ENCODE data around the gene LGI4.

LGI4 gene

GRCh38 chr19:35177377-35178274 lies 42.8 kb upstream of the LGI4 start:
- ATAC-seq = no peak
- TF ChIP-seq SNAI2 (CRISPR knock-in tag; IDR thresholded peaks at IDR 0.05) = no peak
- TF ChIP-seq ISL1 (CRISPR knock-in tag; IDR thresholded peaks at IDR 0.05) = no peak
- no peak for TF ChIP-seq CSDC2 (CRISPR knock-in tag; IDR thresholded peaks at IDR 0.05)
- no peak for TF ChIP-seq ZNF70 (CRISPR knock-in tag; IDR thresholded peaks at IDR 0.05)
- no peak for TF ChIP-seq OSR1 (CRISPR knock-in tag; IDR thresholded peaks at IDR 0.05)
- no peak for TF ChIP-seq ZFP30 (CRISPR knock-in tag; IDR thresholded peaks at IDR 0.05)
- no peak for TF ChIP-seq RARB (CRISPR knock-in tag; IDR thresholded peaks at IDR 0.05)
- no peak for TF ChIP-seq ZFP3 (CRISPR knock-in tag; IDR thresholded peaks at IDR 0.05)
- no peak for TF ChIP-seq ZC3H10 (CRISPR knock-in tag; IDR thresholded peaks at IDR 0.05)
- TF ChIP-seq PPARA (CRISPR knock-in tag; IDR thresholded peaks at IDR 0.05; ENCODE audit: borderline replicate concordance) = no peak
- no peak for TF ChIP-seq CSRNP3 (CRISPR knock-in tag; IDR thresholded peaks at IDR 0.05)
- no peak for TF ChIP-seq TOX (CRISPR knock-in tag; IDR thresholded peaks at IDR 0.05; ENCODE audit: borderline replicate concordance)
- TF ChIP-seq BACH2 (CRISPR knock-in tag; IDR thresholded peaks at IDR 0.05; ENCODE audit: borderline replicate concordance) = no peak
- TF ChIP-seq TSHZ2 (CRISPR knock-in tag; IDR thresholded peaks at IDR 0.05) = no peak
- TF ChIP-seq ESRRG (CRISPR knock-in tag; IDR thresholded peaks at IDR 0.05) = no peak
- no peak for TF ChIP-seq PATZ1 (CRISPR knock-in tag; IDR thresholded peaks at IDR 0.05; ENCODE audit: borderline replicate concordance)
- no peak for TF ChIP-seq TCF4 (CRISPR knock-in tag; IDR thresholded peaks at IDR 0.05; ENCODE audit: borderline replicate concordance)
- TF ChIP-seq ARNTL (CRISPR knock-in tag; IDR thresholded peaks at IDR 0.05; ENCODE audit: borderline replicate concordance, low read depth) = no peak

- ATAC-seq = no peak
- no peak for TF ChIP-seq OSR1 (CRISPR knock-in tag; IDR thresholded peaks at IDR 0.05)
- TF ChIP-seq POU6F1 (CRISPR knock-in tag; IDR thresholded peaks at IDR 0.05; ENCODE audit: borderline replicate concordance, low read depth) = no peak
- TF ChIP-seq ESRRG (CRISPR knock-in tag; IDR thresholded peaks at IDR 0.05) = no peak
- TF ChIP-seq BACH2 (CRISPR knock-in tag; IDR thresholded peaks at IDR 0.05; ENCODE audit: borderline replicate concordance) = no peak
- TF ChIP-seq ARNTL (CRISPR knock-in tag; IDR thresholded peaks at IDR 0.05; ENCODE audit: borderline replicate concordance, low read depth) = no peak
- no peak for TF ChIP-seq ZFP3 (CRISPR knock-in tag; IDR thresholded peaks at IDR 0.05)
- TF ChIP-seq ZNF565 (CRISPR knock-in tag; conservative IDR thresholded peaks at IDR 0.05; ENCODE audit: low read depth) = no peak
- no peak for TF ChIP-seq GLIS3 (CRISPR knock-in tag; IDR thresholded peaks at IDR 0.05)
- TF ChIP-seq TCF4 (CRISPR knock-in tag; IDR thresholded peaks at IDR 0.05; ENCODE audit: borderline replicate concordance) = no peak
- no peak for TF ChIP-seq ISL1 (CRISPR knock-in tag; IDR thresholded peaks at IDR 0.05)
- TF ChIP-seq SNAI2 (CRISPR knock-in tag; IDR thresholded peaks at IDR 0.05) = no peak
- no peak for TF ChIP-seq PPARA (CRISPR knock-in tag; IDR thresholded peaks at IDR 0.05; ENCODE audit: borderline replicate concordance)
- TF ChIP-seq ZFP30 (CRISPR knock-in tag; IDR thresholded peaks at IDR 0.05) = no peak
- TF ChIP-seq ZC3H10 (CRISPR knock-in tag; IDR thresholded peaks at IDR 0.05) = no peak
- no peak for TF ChIP-seq RARB (CRISPR knock-in tag; IDR thresholded peaks at IDR 0.05)
- TF ChIP-seq ZNF8 (CRISPR knock-in tag; IDR thresholded peaks at IDR 0.05) = no peak
- TF ChIP-seq ZNF70 (CRISPR knock-in tag; IDR thresholded peaks at IDR 0.05) = no peak
- TF ChIP-seq CREB5 (CRISPR knock-in tag; IDR thresholded peaks at IDR 0.05; ENCODE audit: low read depth) = no peak
- no peak for TF ChIP-seq TSHZ2 (CRISPR knock-in tag; IDR thresholded peaks at IDR 0.05)
Measured at GRCh38 chr19:35176181-35176570, 41.3 kb upstream of the LGI4 start.
